Islet precursor cell (in vitro differentiated cells): ENCODE results near the gene MRTFB.

Source experiments
- DNase-seq: peaks from one replicate; pipeline ENCODE4 v3.0.0-alpha.2; 2018

MRTFB gene

DNA sequence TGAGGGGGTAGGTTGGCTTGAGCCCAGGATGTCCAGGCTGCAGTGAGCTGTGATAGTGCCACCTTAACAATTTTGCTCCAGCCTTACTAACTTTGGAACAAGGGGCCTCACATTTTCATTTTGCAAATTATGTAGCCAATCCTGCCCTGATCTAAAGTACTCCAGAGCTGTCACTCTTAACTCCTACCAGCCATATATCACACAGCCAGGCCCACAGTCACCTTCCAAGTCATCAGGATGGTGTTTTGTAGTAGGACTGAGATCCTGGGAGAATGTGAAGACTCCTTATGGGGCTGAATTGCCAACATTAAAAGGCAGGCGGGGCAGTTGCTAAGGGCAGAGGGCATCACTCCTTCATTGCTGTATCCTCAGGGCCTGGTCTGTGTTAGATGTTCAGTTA is 243.0 kb downstream of the MRTFB start:
- no peak for DNase-seq

DNA sequence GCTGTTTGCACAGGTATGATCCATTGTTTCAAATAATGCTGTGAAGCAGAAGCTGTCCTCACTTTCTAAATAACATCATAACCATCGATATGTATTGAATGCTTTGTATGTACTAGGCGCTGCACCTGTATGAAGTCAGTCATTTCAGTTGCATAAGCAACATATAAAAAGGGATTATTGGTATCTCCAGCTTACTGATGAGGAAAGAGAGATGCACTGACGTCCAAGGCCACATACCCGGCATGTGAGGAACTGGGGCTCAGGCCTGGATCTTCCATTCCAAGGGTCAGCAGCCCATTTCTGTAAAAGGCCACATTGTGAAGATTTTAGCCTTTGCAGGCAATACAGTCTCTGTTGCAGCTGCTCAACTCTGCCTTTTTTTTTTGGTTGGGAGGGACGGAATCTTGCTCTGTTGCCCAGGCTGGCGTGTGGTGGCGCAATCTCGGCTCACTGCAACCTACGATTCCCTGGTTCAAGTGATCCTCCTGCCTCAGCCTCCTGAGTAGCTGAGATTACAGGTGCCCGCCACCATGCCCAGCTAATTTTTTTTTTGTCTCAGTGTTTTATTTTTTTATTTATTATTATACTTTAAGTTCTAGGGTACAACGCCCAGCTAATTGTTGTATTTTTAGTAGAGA is 244.7 kb downstream of the MRTFB start:
- DNase-seq, result no peak
